ENCODE results near the gene TMEM219. TPM values are rescaled to one million over a fixed set of nuclear protein-coding genes. Genes with fewer than 3 reads are reported as not detected.

Gene TMEM219
- total RNA-seq, 4 donors from 2014 or later, result 149 to 210 (median 158) TPM

DNA sequence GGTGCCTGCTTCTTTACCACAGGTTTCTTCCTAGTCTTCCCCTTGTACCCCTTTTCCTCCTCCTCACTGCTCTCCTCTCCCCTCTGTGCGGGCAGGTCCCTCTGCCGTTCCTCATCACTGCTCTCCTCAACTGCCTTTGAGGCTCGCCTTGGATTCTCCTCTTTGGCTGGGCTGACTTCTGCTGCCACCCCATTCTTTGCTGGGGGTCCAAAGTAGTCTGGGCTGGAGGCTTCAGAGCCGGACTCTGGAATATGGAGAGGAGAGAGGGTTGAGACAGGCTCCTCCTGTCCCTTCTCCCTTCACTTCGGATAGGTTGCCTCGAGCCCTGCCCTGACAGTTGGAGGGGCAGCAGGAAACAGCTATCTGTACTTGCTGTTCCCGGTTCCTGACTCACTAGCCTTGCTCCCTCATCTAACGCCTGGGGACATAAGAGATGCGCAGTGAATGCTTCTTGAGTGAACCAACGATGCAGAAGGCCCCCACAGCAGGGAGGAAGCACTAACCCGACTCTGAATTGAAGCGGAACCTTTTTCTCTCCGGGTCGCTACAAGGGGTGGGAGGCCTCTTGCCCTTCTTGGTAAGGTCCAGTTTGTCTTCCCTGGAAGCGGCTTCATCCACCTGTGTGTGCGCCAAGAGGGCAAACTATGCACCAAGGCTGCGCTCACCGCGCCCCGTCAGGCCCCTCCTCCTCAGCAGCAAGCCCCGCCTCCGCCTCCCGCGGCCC lies 32.9 kb downstream of the TMEM219 start:
- 15% methylated on average over 23 of the region's 24 CpGs; no CpG with 5 or more reads in 1 of the 2 donors for WGBS, 2 donors (ENCODE audit: low coverage in 1 of 2)
- Histone ChIP-seq H3K9me3 (no peaks in the 10 kb centered on the region), H3K4me3 (peak overlapping the region; percentile 31 to 68 (median 60)), H3K27me3 (no peaks in the 10 kb centered on the region), H3K27ac (peak overlapping the region; percentile 93 to 99 (median 96)), H3K4me1 (peaks cover 11 to 36% (median 25%) of the 10 kb centered on the region in 4 donors), H3K36me3 (peaks cover 0 to 7% (median 0%) of the 10 kb centered on the region in 4 donors)
- DNase-seq, result peak; percentile 86
- intact Hi-C loops (cut with DNase I; ENCODE audit: low total_unique reads), result no loop called here
- in situ Hi-C loops (cut with MboI; ENCODE audit: low pct_ligation_motif_present in 1 of 4, low pct_unique_long_range_greater_than_20kb in 1 of 4, low sequenced_read_pairs in 3 of 4), result no loop called here
- no peak for TF ChIP-seq POLR2A (IDR thresholded peaks at IDR 0.05)
- no peak for TF ChIP-seq POLR2AphosphoS5 (IDR thresholded peaks at IDR 0.05)
- TF ChIP-seq EP300 (IDR thresholded peaks at IDR 0.05; ENCODE audit: low read depth), result no peak
- TF ChIP-seq, protein P1, sequence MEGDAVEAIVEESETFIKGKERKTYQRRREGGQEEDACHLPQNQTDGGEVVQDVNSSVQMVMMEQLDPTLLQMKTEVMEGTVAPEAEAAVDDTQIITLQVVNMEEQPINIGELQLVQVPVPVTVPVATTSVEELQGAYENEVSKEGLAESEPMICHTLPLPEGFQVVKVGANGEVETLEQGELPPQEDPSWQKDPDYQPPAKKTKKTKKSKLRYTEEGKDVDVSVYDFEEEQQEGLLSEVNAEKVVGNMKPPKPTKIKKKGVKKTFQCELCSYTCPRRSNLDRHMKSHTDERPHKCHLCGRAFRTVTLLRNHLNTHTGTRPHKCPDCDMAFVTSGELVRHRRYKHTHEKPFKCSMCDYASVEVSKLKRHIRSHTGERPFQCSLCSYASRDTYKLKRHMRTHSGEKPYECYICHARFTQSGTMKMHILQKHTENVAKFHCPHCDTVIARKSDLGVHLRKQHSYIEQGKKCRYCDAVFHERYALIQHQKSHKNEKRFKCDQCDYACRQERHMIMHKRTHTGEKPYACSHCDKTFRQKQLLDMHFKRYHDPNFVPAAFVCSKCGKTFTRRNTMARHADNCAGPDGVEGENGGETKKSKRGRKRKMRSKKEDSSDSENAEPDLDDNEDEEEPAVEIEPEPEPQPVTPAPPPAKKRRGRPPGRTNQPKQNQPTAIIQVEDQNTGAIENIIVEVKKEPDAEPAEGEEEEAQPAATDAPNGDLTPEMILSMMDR (IDR thresholded peaks at IDR 0.05), result no peak

DNA sequence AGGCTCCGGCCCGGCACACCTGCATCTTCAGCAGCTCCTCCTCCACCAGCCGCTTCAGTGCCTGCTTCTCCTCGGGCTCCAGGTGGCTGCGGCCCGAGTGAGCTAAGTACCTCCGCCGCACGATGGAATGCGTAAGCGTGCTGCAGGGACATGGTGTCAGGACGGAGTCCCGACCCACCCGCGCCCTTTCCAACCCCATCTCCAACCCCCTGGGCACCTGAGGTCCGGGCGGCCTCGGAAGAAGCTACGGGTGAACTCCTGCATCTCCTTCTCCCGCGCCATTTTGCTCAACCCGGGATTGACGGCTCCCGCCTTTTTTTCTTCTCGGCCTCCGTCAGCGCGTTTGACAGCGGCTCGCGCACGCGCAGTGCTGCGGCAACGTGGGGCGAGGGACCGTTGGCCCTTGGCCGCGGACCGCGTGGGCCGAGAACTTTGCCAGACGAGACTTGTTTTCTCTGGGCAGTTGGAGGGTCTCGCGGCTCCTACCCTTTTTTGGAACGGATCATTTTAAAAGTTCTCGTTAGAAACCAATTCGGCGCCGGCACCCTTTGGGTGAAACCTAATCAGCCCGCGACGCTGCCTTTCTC lies 33.5 kb downstream of the TMEM219 start, which contains the start of gene HIRIP3:
TSS of gene HIRIP3 (minus strand) at position 294 of the 587 bp plus-strand sequence. CDS start at position 282, 12 bp downstream.
- Histone ChIP-seq H3K4me3 (peak within 1 kb of the TSS; percentile 41 to 68 (median 60)), H3K36me3 (peaks cover 0 to 7% (median 0%) of the 10 kb centered on the region in 4 donors), H3K9me3 (no peaks in the 10 kb centered on the region), H3K27ac (peak within 1 kb of the TSS; percentile 93 to 99 (median 96)), H3K27me3 (no peaks in the 10 kb centered on the region), H3K4me1 (peaks cover 11 to 30% (median 21%) of the 10 kb centered on the region in 4 donors)
- 1% methylated on average over 53 of the region's 53 CpGs; no CpG with 5 or more reads in 1 of the 2 donors for WGBS, 2 donors (ENCODE audit: low coverage in 1 of 2)
- TF ChIP-seq, protein P1 (IDR thresholded peaks at IDR 0.05), result no peak
- TF ChIP-seq POLR2AphosphoS5 (IDR thresholded peaks at IDR 0.05), result peak; percentile 46 to 62 (median 62)
- TF ChIP-seq POLR2A (IDR thresholded peaks at IDR 0.05), result peak; percentile 14
- peak; percentile 91 for DNase-seq
- in situ Hi-C loops (cut with MboI; ENCODE audit: low pct_ligation_motif_present in 1 of 4, low pct_unique_long_range_greater_than_20kb in 1 of 4, low sequenced_read_pairs in 3 of 4) (no loop called here), intact Hi-C loops (cut with DNase I; ENCODE audit: low total_unique reads) (no loop called here)

DNA sequence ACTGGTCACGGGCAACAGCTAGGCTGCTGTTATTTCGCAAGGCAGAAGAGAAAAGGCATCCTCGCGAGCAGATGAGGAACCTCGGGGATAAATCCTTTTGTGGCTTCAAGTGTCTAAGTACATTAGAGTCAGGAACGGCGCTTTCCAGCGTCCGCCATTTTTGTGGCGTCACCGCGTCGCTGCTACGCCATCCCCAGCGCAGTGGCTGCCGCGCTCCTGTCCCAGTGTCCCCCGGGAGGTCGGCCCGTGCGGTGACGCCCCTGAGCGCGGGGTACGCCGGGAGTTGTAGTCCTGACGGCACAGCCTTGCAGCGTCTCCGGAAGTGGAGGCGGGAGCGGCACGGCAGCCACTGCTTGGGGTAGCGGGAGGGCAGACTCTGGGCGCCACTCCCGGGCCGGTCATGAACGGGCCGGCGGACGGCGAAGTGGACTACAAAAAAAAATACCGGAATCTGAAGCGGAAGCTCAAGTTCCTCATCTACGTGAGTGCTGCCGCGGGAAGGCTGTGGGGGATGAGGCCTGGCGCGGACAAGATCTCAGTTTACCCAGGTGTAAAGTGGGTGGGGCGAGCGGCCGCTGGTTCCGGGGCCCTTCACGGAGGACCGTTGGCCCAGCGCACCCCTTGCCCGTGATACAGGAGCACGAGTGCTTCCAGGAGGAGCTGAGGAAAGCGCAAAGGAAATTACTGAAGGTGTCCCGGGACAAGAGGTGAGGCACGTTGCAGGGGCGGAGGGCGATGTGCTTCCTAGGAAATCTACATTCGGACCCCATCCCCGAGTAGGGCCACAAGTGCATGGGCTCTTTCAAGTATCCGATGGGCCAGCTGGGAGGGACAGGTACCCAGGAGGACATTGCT lies 34.3 kb downstream of the TMEM219 start, which contains the start of gene INO80E:
TSS of gene INO80E (plus strand) at position 331 of the 855 bp plus-strand sequence. CDS start at position 401, 70 bp downstream.
- peak; percentile 99 for DNase-seq
- in situ Hi-C loops (cut with MboI; ENCODE audit: low pct_ligation_motif_present in 1 of 4, low pct_unique_long_range_greater_than_20kb in 1 of 4, low sequenced_read_pairs in 3 of 4), result no loop called here
- no peaks in the 10 kb centered on the region for H3K27me3 ChIP-seq
- no peaks in the 10 kb centered on the region for H3K36me3 ChIP-seq
- H3K4me3 ChIP-seq, result peak within 1 kb of the TSS; percentile 41 to 68 (median 60)
- WGBS, 2 donors (ENCODE audit: low coverage in 1 of 2), result 0% methylated on average over 49 of the region's 65 CpGs; no CpG with 5 or more reads in 1 of the 2 donors
- intact Hi-C loops (cut with DNase I; ENCODE audit: low total_unique reads), result no loop called here
- TF ChIP-seq POLR2A (IDR thresholded peaks at IDR 0.05) (peak; percentile 35), POLR2AphosphoS5 (IDR thresholded peaks at IDR 0.05) (peak; percentile 50 to 81 (median 75))
- TF ChIP-seq, protein P1 (IDR thresholded peaks at IDR 0.05), result no peak
- peaks cover 11 to 25% (median 21%) of the 10 kb centered on the region in 4 donors for H3K4me1 ChIP-seq
- no peaks in the 10 kb centered on the region for H3K9me3 ChIP-seq
- H3K27ac ChIP-seq, result peak within 1 kb of the TSS; percentile 93 to 99 (median 96)

Data from transverse colon (tissue), 4 donors.